Hematopoietic multipotent progenitor cell treated with erythropoietin and hydrocortisone succinate and interleukin-3 and kit ligand, for 15 days (in vitro differentiated cells): Measurements from ENCODE around the gene PTOV1.

Source experiments
- DNase-seq: peaks from one replicate; pipeline ENCODE4 v3.0.0-alpha.2; 2015; ENCODE audit warnings: low spot score

Gene PTOV1

DNA sequence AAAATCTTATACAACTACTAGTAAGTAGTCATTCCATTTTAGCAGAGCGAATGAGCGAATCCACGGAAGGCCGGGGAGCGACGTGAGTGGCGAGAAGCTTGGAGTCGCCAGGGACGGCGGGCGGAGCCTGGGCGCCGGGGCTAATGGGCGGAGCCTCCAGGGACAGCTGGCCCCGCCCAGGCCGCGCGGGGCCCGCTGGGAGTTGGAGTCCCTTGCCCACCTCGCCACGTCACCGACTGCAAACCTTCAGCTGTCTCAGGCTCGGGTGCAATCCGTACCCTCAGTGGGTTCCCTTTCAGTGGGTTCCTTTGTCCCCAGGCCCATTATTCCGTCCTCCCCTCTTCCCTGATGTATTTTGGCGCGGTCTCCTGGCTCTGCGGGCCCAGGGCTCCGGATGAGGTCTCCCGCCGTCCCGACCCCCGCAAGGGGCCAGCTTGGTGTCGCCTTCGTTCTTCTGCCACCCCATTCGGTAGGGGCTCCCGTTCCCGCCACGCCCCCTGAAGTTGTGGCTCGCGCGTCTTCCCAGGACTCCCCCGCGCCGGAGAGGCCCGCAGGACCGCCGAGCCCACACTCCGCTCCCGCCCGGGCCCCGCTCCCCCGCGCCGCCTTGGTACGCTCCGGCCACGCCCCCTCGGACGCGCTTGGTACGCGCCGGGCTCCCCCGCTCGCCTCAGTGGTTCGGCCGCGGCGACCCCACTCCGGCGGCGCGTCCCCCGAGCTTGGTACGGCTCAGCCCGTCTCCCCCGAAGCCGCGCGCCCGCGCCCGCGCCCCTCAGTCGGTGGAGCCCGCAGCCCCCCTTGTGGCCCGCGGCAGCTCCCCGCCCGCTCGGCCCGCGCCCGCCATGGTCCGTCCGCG lies at the start of gene PTOV1:
Gene PTOV1, plus strand, starts transcription at position 673 of the 856 bp plus-strand sequence.
- peak; percentile 94 for DNase-seq

DNA sequence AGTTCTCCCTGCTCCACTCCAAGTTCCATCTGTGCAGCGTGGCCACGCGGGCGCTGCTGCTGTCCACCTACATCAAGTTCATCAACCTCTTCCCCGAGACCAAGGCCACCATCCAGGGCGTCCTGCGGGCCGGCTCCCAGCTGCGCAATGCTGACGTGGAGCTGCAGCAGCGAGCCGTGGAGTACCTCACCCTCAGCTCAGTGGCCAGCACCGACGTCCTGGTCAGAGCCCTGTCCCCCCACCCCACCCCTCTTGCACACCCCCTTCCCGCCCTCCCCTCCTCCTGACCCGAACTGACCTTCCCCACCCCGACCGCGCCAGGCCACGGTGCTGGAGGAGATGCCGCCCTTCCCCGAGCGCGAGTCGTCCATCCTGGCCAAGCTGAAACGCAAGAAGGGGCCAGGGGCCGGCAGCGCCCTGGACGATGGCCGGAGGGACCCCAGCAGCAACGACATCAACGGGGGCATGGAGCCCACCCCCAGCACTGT lies 49.5 kb upstream of the PTOV1 start:
- no peak for DNase-seq

- no peak for DNase-seq
These were observed 48.8 kb upstream of the PTOV1 start for GRCh38 chr19:49801966-49802661.

- DNase-seq: no peak
These were observed 48.0 kb upstream of the PTOV1 start for GRCh38 chr19:49802836-49803528.

- no peak for DNase-seq
These were observed 47.5 kb upstream of the PTOV1 start for GRCh38 chr19:49803529-49803856.

DNA sequence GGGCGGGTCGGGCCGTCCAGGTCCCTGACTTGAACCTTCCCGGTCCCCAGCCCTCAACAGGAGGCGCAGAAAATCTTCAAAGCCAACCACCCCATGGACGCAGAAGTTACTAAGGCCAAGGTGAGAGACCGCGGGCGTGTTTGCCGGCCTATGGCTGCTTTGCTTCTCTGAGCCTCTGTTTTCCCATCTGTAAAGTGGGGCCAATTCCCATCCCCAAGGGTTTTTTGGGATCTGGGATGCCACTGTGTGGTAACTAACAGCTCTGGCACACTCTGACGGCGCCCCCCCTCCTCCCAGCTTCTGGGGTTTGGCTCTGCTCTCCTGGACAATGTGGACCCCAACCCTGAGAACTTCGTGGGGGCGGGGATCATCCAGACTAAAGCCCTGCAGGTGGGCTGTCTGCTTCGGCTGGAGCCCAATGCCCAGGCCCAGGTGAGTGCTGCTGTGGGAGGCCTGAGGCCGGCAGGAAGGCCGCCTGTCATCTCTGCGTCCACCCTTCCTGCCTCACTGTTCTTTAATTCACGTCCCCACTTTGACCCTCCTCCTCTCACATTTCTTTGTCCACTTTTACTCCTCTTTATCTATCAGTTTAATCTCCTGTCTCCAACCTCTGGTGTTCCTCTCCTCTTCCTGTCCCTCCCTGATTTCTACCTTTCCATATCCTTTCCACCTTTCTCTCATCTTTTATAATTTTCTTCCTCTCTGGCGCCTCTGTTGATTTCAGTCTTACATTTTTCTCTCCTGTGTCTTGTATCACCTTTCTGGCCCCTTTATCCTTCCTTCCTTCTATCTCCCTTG lies 44.9 kb upstream of the PTOV1 start:
- no peak for DNase-seq

- no peak for DNase-seq
These were observed 44.4 kb upstream of the PTOV1 start for GRCh38 chr19:49806620-49806959.

- no peak for DNase-seq
These were observed 43.7 kb upstream of the PTOV1 start for GRCh38 chr19:49807058-49807903.

- DNase-seq: no peak
These were observed 42.9 kb upstream of the PTOV1 start for GRCh38 chr19:49807904-49808675.

- peak; percentile 90 for DNase-seq
These were observed 42.2 kb upstream of the PTOV1 start for GRCh38 chr19:49808711-49809159.

DNA sequence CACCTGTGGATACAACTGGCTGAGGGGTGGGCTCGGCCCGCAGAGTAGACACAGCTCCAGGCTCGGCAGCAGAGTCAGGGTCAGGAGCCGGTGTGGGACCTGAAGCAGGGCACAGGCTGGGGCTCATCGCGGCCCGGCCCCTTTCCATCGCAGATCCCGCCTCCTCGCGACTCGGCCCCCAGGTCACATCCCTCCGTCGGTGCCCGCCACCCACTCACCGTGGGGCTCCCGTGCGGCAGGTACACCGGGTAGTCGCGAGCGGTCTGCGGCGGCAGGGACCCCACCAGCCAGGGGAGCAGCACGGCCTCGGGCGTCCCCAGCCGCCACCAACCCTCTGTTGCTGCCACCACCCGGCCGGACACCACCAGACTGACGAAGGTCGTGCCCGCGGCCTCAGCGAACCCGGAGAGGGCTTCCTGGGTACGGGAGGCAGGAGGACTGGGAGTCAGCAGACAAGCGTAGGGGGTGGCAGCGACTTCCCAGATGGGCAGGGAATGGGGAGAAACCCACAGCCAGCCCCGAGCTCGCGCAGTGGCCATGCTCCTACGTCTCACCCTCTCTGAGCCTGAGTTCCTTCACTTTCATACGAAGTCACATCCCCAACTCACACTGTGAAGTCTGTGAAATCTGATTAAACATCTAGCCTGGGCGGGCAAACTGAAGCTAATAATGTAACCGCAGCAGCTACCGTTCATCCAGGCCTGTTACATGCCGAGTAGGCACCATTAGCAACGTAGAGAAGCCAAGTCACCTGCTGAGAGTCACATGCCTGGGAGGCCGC lies 41.6 kb upstream of the PTOV1 start:
- DNase-seq: peak; percentile 56

DNA sequence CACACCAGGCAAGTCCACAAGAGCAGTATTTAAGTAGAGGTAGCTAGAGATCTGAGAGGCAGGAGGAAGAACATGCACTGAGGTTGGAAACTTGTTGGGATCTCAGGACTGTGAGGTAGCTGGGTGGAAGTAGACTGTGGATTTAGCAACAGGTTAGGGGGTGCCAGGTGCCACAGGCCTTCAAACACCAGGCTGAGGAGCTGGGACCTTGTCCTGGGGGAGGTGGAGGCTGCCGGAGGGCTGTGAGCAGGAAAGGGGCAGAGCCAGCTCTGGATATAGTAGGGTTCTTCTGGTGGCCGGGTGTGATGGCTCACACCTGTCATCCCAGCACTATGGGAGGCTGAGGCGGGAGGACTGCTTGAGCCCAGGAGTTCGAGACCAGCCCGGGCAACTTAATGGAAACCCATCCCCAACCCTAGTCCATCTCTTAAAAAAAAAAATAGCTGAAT lies 41.0 kb upstream of the PTOV1 start:
- no peak for DNase-seq

GRCh38 chr19:49811328-49811727 lies 39.6 kb upstream of the PTOV1 start:
- no peak for DNase-seq

DNA sequence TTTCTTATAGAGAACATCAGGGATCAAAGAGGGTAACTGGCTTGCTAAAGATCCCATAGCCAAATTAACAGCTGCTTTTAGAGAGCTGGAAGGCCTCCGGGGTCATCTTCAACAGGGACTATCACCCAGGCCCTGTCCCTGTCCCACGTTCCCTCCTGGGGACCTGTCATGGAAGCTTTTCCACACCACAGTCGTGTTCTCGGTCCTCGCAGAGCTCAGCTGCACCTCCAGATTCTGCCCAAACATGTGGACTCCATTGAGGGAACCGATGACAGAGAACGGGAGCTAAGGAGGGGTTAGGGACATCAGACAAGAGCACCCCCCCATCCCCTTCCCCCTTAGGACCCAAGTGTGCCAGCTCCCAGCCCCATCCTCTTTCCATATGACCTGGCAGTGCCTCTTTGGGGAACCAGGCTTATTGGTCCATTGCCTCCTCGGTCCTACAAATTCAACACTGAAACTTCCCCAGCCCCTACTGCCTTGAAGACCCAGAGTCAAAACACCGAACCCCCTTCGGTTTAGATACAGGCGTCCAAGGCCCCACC lies 38.4 kb upstream of the PTOV1 start:
- DNase-seq: no peak

GRCh38 chr19:49812997-49813861 lies 37.7 kb upstream of the PTOV1 start, which contains the start of gene FUZ:
Gene FUZ (minus strand): TSS chr19:49813292. CDS start chr19:49813106, 186 bp downstream.
- DNase-seq: peak; percentile 98

DNA sequence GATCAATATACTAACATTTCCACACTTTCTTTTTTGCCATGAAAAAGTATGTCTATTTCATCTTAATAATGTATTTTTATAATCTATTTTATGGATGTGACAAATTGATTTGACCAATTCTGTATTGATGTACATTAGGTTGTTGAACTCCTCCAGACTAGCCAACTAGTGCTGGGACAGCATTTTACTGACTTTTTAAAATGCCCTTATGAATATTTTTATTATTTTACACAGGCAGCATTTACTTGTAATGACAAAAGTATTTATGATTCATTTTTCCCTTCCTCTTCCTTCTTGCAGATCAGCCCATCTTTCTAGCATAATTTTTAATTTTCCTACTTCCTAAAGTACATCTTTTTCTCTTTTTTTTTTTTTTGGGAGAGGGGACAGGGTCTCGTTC lies 36.9 kb upstream of the PTOV1 start:
- no peak for DNase-seq

- no peak for DNase-seq
These were observed 34.4 kb upstream of the PTOV1 start for GRCh38 chr19:49816590-49816989.
